ENCODE measurements around the gene TTYH3.

The TTYH3 gene

GRCh38 chr7:2594599-2594998 is 37.2 kb upstream of the TTYH3 start:
- Histone ChIP-seq H3K36me3 (ENCODE audit: control insufficient read depth in 1 of 2, insufficient read depth in 2 of 2, low read length in 2 of 2) (peaks cover 49 to 52% of the 10 kb centered on the region in 2 experiments), H3K4ac (ENCODE audit: low read depth, low read length) (no peak overlapping the region), H2AFZ (ENCODE audit: insufficient read depth, low read length, poor library complexity) (no peak overlapping the region), H3K4me1 (ENCODE audit: control insufficient read depth in 1 of 2, insufficient read depth in 2 of 2, low read length in 2 of 2) (no peaks in the 10 kb centered on the region), H3K9me3 (ENCODE audit: insufficient read depth, low read depth, low read length) (no peaks in the 10 kb centered on the region), H3K27ac (ENCODE audit: low read depth, low read length) (no peak overlapping the region), H3K4me2 (ENCODE audit: low read length) (no peak overlapping the region), H2AK5ac (ENCODE audit: low read length) (no peak overlapping the region), H3K14ac (ENCODE audit: low read length) (no peak overlapping the region), H3K4me3 (ENCODE audit: low read depth, low read length) (no peak overlapping the region), H2BK12ac (ENCODE audit: low read length) (no peak overlapping the region), H3K9ac (ENCODE audit: low read length) (no peak overlapping the region), H3K18ac (ENCODE audit: low read length) (no peak overlapping the region), H4K91ac (ENCODE audit: low read depth, low read length) (no peak overlapping the region), H3K23ac (ENCODE audit: low read length) (no peak overlapping the region), H3K79me1 (ENCODE audit: low read length) (no peaks in the 10 kb centered on the region), H2BK5ac (ENCODE audit: low read depth, low read length, poor library complexity) (no peak overlapping the region), H2BK120ac (ENCODE audit: insufficient read depth, low read length, poor library complexity) (no peak overlapping the region), H4K12ac (ENCODE audit: low read depth, low read length) (no peak overlapping the region), H4K8ac (ENCODE audit: low read depth, low read length) (no peak overlapping the region), H3K27me3 (ENCODE audit: insufficient read depth, low read length) (no peaks in the 10 kb centered on the region), H3K79me2 (ENCODE audit: control insufficient read depth, insufficient read depth, low read length, poor library complexity) (no peaks in the 10 kb centered on the region)
- DNase-seq: no peak
- no CpG with 5 or more reads among the region's 10 CpGs for WGBS (ENCODE audit: extremely low coverage, insufficient coverage, insufficient read length)

- Histone ChIP-seq H3K18ac (ENCODE audit: low read length) (no peak overlapping the region), H3K14ac (ENCODE audit: low read length) (no peak overlapping the region), H3K9ac (ENCODE audit: low read length) (no peak overlapping the region), H3K4me2 (ENCODE audit: low read length) (no peak overlapping the region), H3K4me3 (ENCODE audit: low read depth, low read length) (no peak overlapping the region), H2BK12ac (ENCODE audit: low read length) (no peak overlapping the region), H3K23ac (ENCODE audit: low read length) (no peak overlapping the region), H4K12ac (ENCODE audit: low read depth, low read length) (no peak overlapping the region), H2AK5ac (ENCODE audit: low read length) (no peak overlapping the region), H3K79me2 (ENCODE audit: control insufficient read depth, insufficient read depth, low read length, poor library complexity) (no peaks in the 10 kb centered on the region), H2BK5ac (ENCODE audit: low read depth, low read length, poor library complexity) (no peak overlapping the region), H3K79me1 (ENCODE audit: low read length) (no peaks in the 10 kb centered on the region), H3K27me3 (ENCODE audit: insufficient read depth, low read length) (no peaks in the 10 kb centered on the region), H2AFZ (ENCODE audit: insufficient read depth, low read length, poor library complexity) (no peak overlapping the region), H3K4me1 (ENCODE audit: control insufficient read depth in 1 of 2, insufficient read depth in 2 of 2, low read length in 2 of 2) (no peaks in the 10 kb centered on the region), H4K8ac (ENCODE audit: low read depth, low read length) (no peak overlapping the region), H3K36me3 (ENCODE audit: control insufficient read depth in 1 of 2, insufficient read depth in 2 of 2, low read length in 2 of 2) (peaks cover 48 to 53% of the 10 kb centered on the region in 2 experiments), H3K27ac (ENCODE audit: low read depth, low read length) (no peak overlapping the region), H4K91ac (ENCODE audit: low read depth, low read length) (no peak overlapping the region), H2BK120ac (ENCODE audit: insufficient read depth, low read length, poor library complexity) (no peak overlapping the region), H3K9me3 (ENCODE audit: insufficient read depth, low read depth, low read length) (no peaks in the 10 kb centered on the region), H3K4ac (ENCODE audit: low read depth, low read length) (no peak overlapping the region)
- no CpG with 5 or more reads among the region's 27 CpGs for WGBS (ENCODE audit: extremely low coverage, insufficient coverage, insufficient read length)
- DNase-seq: no peak
These were observed 36.4 kb upstream of the TTYH3 start for GRCh38 chr7:2595258-2595860.

- H2AFZ ChIP-seq (ENCODE audit: insufficient read depth, low read length, poor library complexity): no peak overlapping the region
- DNase-seq: no peak
- H3K79me1 ChIP-seq (ENCODE audit: low read length): no peaks in the 10 kb centered on the region
- H2BK5ac ChIP-seq (ENCODE audit: low read depth, low read length, poor library complexity): no peak overlapping the region
- no peak overlapping the region for H2BK120ac ChIP-seq (ENCODE audit: insufficient read depth, low read length, poor library complexity)
- H3K23ac ChIP-seq (ENCODE audit: low read length): no peak overlapping the region
- no peaks in the 10 kb centered on the region for H3K27me3 ChIP-seq (ENCODE audit: insufficient read depth, low read length)
- no peaks in the 10 kb centered on the region for H3K4me1 ChIP-seq (ENCODE audit: control insufficient read depth in 1 of 2, insufficient read depth in 2 of 2, low read length in 2 of 2)
- H2BK12ac ChIP-seq (ENCODE audit: low read length): no peak overlapping the region
- no CpG with 5 or more reads among the region's 22 CpGs for WGBS (ENCODE audit: extremely low coverage, insufficient coverage, insufficient read length)
- no peak overlapping the region for H4K91ac ChIP-seq (ENCODE audit: low read depth, low read length)
- no peak overlapping the region for H3K4me3 ChIP-seq (ENCODE audit: low read depth, low read length)
- no peak overlapping the region for H3K27ac ChIP-seq (ENCODE audit: low read depth, low read length)
- H3K9me3 ChIP-seq (ENCODE audit: insufficient read depth, low read depth, low read length): no peaks in the 10 kb centered on the region
- peaks cover 51 to 61% of the 10 kb centered on the region in 2 experiments for H3K36me3 ChIP-seq (ENCODE audit: control insufficient read depth in 1 of 2, insufficient read depth in 2 of 2, low read length in 2 of 2)
- no peaks in the 10 kb centered on the region for H3K79me2 ChIP-seq (ENCODE audit: control insufficient read depth, insufficient read depth, low read length, poor library complexity)
- H3K9ac ChIP-seq (ENCODE audit: low read length): no peak overlapping the region
- H4K8ac ChIP-seq (ENCODE audit: low read depth, low read length): no peak overlapping the region
- H2AK5ac ChIP-seq (ENCODE audit: low read length): no peak overlapping the region
- no peak overlapping the region for H3K14ac ChIP-seq (ENCODE audit: low read length)
- H3K4me2 ChIP-seq (ENCODE audit: low read length): no peak overlapping the region
- H3K18ac ChIP-seq (ENCODE audit: low read length): no peak overlapping the region
- H3K4ac ChIP-seq (ENCODE audit: low read depth, low read length): no peak overlapping the region
- H4K12ac ChIP-seq (ENCODE audit: low read depth, low read length): no peak overlapping the region
These were observed 35.1 kb upstream of the TTYH3 start for GRCh38 chr7:2596464-2597272.

GRCh38 chr7:2597273-2597640 is 34.5 kb upstream of the TTYH3 start:
- Histone ChIP-seq H3K27ac (ENCODE audit: low read depth, low read length) (no peak overlapping the region), H4K91ac (ENCODE audit: low read depth, low read length) (no peak overlapping the region), H3K79me1 (ENCODE audit: low read length) (no peaks in the 10 kb centered on the region), H2BK5ac (ENCODE audit: low read depth, low read length, poor library complexity) (no peak overlapping the region), H4K8ac (ENCODE audit: low read depth, low read length) (no peak overlapping the region), H3K23ac (ENCODE audit: low read length) (no peak overlapping the region), H3K4ac (ENCODE audit: low read depth, low read length) (no peak overlapping the region), H3K36me3 (ENCODE audit: control insufficient read depth in 1 of 2, insufficient read depth in 2 of 2, low read length in 2 of 2) (peaks cover 48 to 65% of the 10 kb centered on the region in 2 experiments), H2AFZ (ENCODE audit: insufficient read depth, low read length, poor library complexity) (no peak overlapping the region), H3K4me3 (ENCODE audit: low read depth, low read length) (no peak overlapping the region), H3K4me2 (ENCODE audit: low read length) (no peak overlapping the region), H3K9me3 (ENCODE audit: insufficient read depth, low read depth, low read length) (no peaks in the 10 kb centered on the region), H3K27me3 (ENCODE audit: insufficient read depth, low read length) (no peaks in the 10 kb centered on the region), H2AK5ac (ENCODE audit: low read length) (no peak overlapping the region), H2BK12ac (ENCODE audit: low read length) (no peak overlapping the region), H3K4me1 (ENCODE audit: control insufficient read depth in 1 of 2, insufficient read depth in 2 of 2, low read length in 2 of 2) (no peaks in the 10 kb centered on the region), H3K18ac (ENCODE audit: low read length) (no peak overlapping the region), H3K9ac (ENCODE audit: low read length) (no peak overlapping the region), H4K12ac (ENCODE audit: low read depth, low read length) (no peak overlapping the region), H3K79me2 (ENCODE audit: control insufficient read depth, insufficient read depth, low read length, poor library complexity) (no peaks in the 10 kb centered on the region), H3K14ac (ENCODE audit: low read length) (no peak overlapping the region), H2BK120ac (ENCODE audit: insufficient read depth, low read length, poor library complexity) (no peak overlapping the region)
- WGBS (ENCODE audit: extremely low coverage, insufficient coverage, insufficient read length): no CpG with 5 or more reads among the region's 13 CpGs
- DNase-seq: no peak
